ENCODE measurements around the gene USP35. TPM values are rescaled to one million over a fixed set of nuclear protein-coding genes. Genes with fewer than 3 reads are reported as not detected.
A peak's percentile ranks its signal among the peaks of the same experiment; 100 is the strongest.
"Not testable (repeated sequence)": the region's sequence is repeated elsewhere in the genome, so short reads cannot be mapped to it uniquely, and the experiment has no call there.

Gene USP35
- total RNA-seq, 1 donor from 2014 or later = 10.9 TPM

- Mint-ChIP-seq H3K9me3 (ENCODE audit: unreplicated experiment) (peaks cover under 1% of the 10 kb centered on the region), H3K27ac (ENCODE audit: unreplicated experiment) (peak overlapping the region; percentile 68), H3K27me3 (ENCODE audit: unreplicated experiment) (no peaks in the 10 kb centered on the region), H3K36me3 (ENCODE audit: unreplicated experiment) (peaks cover 17% of the 10 kb centered on the region), H3K4me1 (ENCODE audit: unreplicated experiment) (peaks cover 26% of the 10 kb centered on the region), H3K4me3 (ENCODE audit: unreplicated experiment) (no peak overlapping the region)
- DNase-seq (ENCODE audit: extremely low spot score, unreplicated experiment) = no peak
- no peak for TF ChIP-seq CTCF (IDR thresholded peaks at IDR 0.05)
Measured at GRCh38 chr11:78170874-78171549, 17.7 kb upstream of the USP35 start.

- no peak for TF ChIP-seq CTCF (IDR thresholded peaks at IDR 0.05)
- no peak overlapping the region for H3K27ac Mint-ChIP-seq (ENCODE audit: unreplicated experiment)
- no peak overlapping the region for H3K4me3 Mint-ChIP-seq (ENCODE audit: unreplicated experiment)
- DNase-seq (ENCODE audit: extremely low spot score, unreplicated experiment) = no peak
- no peaks in the 10 kb centered on the region for H3K27me3 Mint-ChIP-seq (ENCODE audit: unreplicated experiment)
- H3K9me3 Mint-ChIP-seq (ENCODE audit: unreplicated experiment) = peaks cover 5% of the 10 kb centered on the region
- peaks cover 22% of the 10 kb centered on the region for H3K36me3 Mint-ChIP-seq (ENCODE audit: unreplicated experiment)
- H3K4me1 Mint-ChIP-seq (ENCODE audit: unreplicated experiment) = peaks cover 26% of the 10 kb centered on the region
Measured at GRCh38 chr11:78171951-78172350, 16.8 kb upstream of the USP35 start.

GRCh38 chr11:78175862-78176261 is 12.9 kb upstream of the USP35 start:
- H3K4me1 Mint-ChIP-seq (ENCODE audit: unreplicated experiment); H3K4me3 Mint-ChIP-seq (ENCODE audit: unreplicated experiment): not testable (repeated sequence)
- H3K36me3 Mint-ChIP-seq (ENCODE audit: unreplicated experiment) = peaks cover 26% of the 10 kb centered on the region

GRCh38 chr11:78176605-78177141 is 12.0 kb upstream of the USP35 start:
- TF ChIP-seq CTCF (IDR thresholded peaks at IDR 0.05) = no peak
- H3K4me3 Mint-ChIP-seq (ENCODE audit: unreplicated experiment) = no peak overlapping the region
- DNase-seq (ENCODE audit: extremely low spot score, unreplicated experiment) = no peak
- peaks cover 27% of the 10 kb centered on the region for H3K36me3 Mint-ChIP-seq (ENCODE audit: unreplicated experiment)
- no peaks in the 10 kb centered on the region for H3K27me3 Mint-ChIP-seq (ENCODE audit: unreplicated experiment)
- H3K4me1 Mint-ChIP-seq (ENCODE audit: unreplicated experiment) = peaks cover 2% of the 10 kb centered on the region
- H3K27ac Mint-ChIP-seq (ENCODE audit: unreplicated experiment) = no peak overlapping the region
- H3K9me3 Mint-ChIP-seq (ENCODE audit: unreplicated experiment) = peaks cover 5% of the 10 kb centered on the region

More at GRCh38 chr11:78175862-78176261, 12.9 kb upstream of the USP35 start:
- H3K9me3 Mint-ChIP-seq (ENCODE audit: unreplicated experiment); DNase-seq (ENCODE audit: extremely low spot score, unreplicated experiment); H3K27me3 Mint-ChIP-seq (ENCODE audit: unreplicated experiment); H3K27ac Mint-ChIP-seq (ENCODE audit: unreplicated experiment): not testable (repeated sequence)

- DNase-seq (ENCODE audit: extremely low spot score, unreplicated experiment) = no peak
- Mint-ChIP-seq H3K9me3 (ENCODE audit: unreplicated experiment) (peaks cover 5% of the 10 kb centered on the region), H3K27ac (ENCODE audit: unreplicated experiment) (no peak overlapping the region), H3K36me3 (ENCODE audit: unreplicated experiment) (peaks cover 27% of the 10 kb centered on the region), H3K27me3 (ENCODE audit: unreplicated experiment) (no peaks in the 10 kb centered on the region), H3K4me3 (ENCODE audit: unreplicated experiment) (no peak overlapping the region), H3K4me1 (ENCODE audit: unreplicated experiment) (peaks cover 2% of the 10 kb centered on the region)
- no peak for TF ChIP-seq CTCF (IDR thresholded peaks at IDR 0.05)
Measured at GRCh38 chr11:78177216-78177615, 11.5 kb upstream of the USP35 start.

Data from osteocyte (in vitro differentiated cells).